ENCODE data around the gene GJB6. TPM values are rescaled to one million over a fixed set of nuclear protein-coding genes. Genes with fewer than 3 reads are reported as not detected.

The GJB6 gene
- polyA plus RNA-seq, 2 of the 4 experiments (the other 2 are of a cell fraction) = 0.06 TPM; not detected in 1

- Histone ChIP-seq H3K9me3 (no peaks in the 10 kb centered on the region), H3K4me2 (no peak overlapping the region), H3K4me3 (no peak overlapping the region), H3K27ac (no peak overlapping the region), H3K4me1 (no peaks in the 10 kb centered on the region)
- ATAC-seq (no peak), FAIRE-seq (no peak), DNase-seq (ENCODE audit: low read depth in 1 of 2, low spot score in 1 of 2) (no peak)
- 89% methylated on average over 3 of the region's 10 CpGs for WGBS (ENCODE audit: missing lambda C conversion rate)
- ChIA-PET POLR2A (no interaction called here), CTCF (no interaction called here)
- no peak for TF ChIP-seq BCL3 (IDR thresholded peaks at IDR 0.05)
- TF ChIP-seq RAD21 (conservative IDR thresholded peaks at IDR 0.05 in 1 of 2, IDR thresholded peaks at IDR 0.05 in 1 of 2) = no peak
- no peak for TF ChIP-seq ELK1 (IDR thresholded peaks at IDR 0.05; ENCODE audit: low read depth, low read length)
- no peak for TF ChIP-seq POLR2A (IDR thresholded peaks at IDR 0.05; ENCODE audit: low read length)
- no peak for TF ChIP-seq TP53 (CRISPR knock-in tag; IDR thresholded peaks at IDR 0.05)
Measured at GRCh38 chr13:20247963-20248362, 15.8 kb upstream of the GJB6 start.

DNA sequence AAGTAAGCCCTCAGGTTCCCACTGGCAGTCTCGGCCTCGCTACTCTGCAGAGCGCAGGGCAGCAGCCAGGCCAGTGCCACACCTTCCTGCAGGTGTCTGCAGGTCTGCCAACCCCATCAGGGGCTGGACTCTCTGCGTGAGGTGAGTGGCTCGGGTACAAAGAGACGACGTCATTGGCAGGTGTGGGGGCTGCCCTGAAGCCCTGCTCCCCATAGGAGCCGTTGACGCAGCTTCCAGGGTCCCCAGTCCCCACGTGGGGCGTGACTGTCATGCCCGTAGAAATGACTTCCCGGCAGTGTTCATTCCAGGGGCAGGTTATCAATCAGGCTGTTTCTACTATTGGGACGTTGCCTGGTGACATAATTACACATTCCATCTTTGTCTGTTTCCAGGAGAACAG, 15.3 kb upstream of the GJB6 start:
- Histone ChIP-seq H3K4me2 (no peak overlapping the region), H3K4me3 (no peak overlapping the region), H3K27ac (no peak overlapping the region), H3K4me1 (no peaks in the 10 kb centered on the region), H3K9me3 (no peaks in the 10 kb centered on the region)
- FAIRE-seq = no peak
- ChIA-PET POLR2A (no interaction called here), CTCF (no interaction called here)
- no peak for DNase-seq (ENCODE audit: low read depth in 1 of 2, low spot score in 1 of 2)
- ATAC-seq = no peak
- WGBS (ENCODE audit: missing lambda C conversion rate) = 33% methylated on average over 7 of the region's 14 CpGs
- TF ChIP-seq ZFP36 (IDR thresholded peaks at IDR 0.05; ENCODE audit: borderline replicate concordance, partially characterized antibody) = no peak
- no peak for TF ChIP-seq JUNB (IDR thresholded peaks at IDR 0.05)

DNA sequence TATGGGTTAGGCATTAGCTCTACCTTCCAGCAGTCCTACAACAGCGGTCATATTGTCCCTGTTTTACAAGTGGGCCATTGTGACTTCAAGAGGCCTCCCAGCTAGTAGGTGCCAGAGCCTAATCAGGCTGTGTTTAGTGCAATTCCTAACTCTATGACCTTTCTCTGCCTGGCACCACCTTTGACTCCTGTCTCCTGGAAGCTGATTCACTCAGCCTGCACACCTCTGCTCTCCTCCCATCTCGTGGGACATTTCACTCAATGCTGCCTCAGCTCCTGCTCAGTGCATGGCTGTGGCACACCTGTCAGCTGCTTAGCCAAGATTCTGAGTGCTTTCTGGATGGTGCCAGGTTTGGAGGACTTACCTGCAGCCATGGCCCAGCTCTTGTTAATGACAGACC, 9.5 kb upstream of the GJB6 start:
- H3K4me1 ChIP-seq = no peaks in the 10 kb centered on the region
- CTCF ChIA-PET = interaction anchor here (1.0 kb wide), 2 partner anchors 9 to 45 kb away, joined by 3 read pairs; no protein-coding TSS in a partner anchor
- ATAC-seq = no peak
- H3K4me2 ChIP-seq = no peak overlapping the region
- H3K9me3 ChIP-seq = no peaks in the 10 kb centered on the region
- no peak for DNase-seq (ENCODE audit: low read depth in 1 of 2, low spot score in 1 of 2)
- FAIRE-seq = no peak
- POLR2A ChIA-PET = no interaction called here
- whole genome bisulfite sequencing (ENCODE audit: missing lambda C conversion rate) = 20% methylated on average over 2 of the region's 2 CpGs
- H3K27ac ChIP-seq = no peak overlapping the region
- no peak overlapping the region for H3K4me3 ChIP-seq
- TF ChIP-seq FOSB (CRISPR knock-in tag; IDR thresholded peaks at IDR 0.05) (no peak), SMC3 (IDR thresholded peaks at IDR 0.05) (no peak), KDM5A (IDR thresholded peaks at IDR 0.05) (no peak), BCL3 (IDR thresholded peaks at IDR 0.05) (no peak), JUN (IDR thresholded peaks at IDR 0.05) (no peak), GATA3 (IDR thresholded peaks at IDR 0.05; ENCODE audit: borderline replicate concordance) (no peak), CBX8 (IDR thresholded peaks at IDR 0.05) (no peak), ZC3H11A (IDR thresholded peaks at IDR 0.05) (no peak), FOXS1 (CRISPR knock-in tag; IDR thresholded peaks at IDR 0.05) (no peak)
- TF ChIP-seq, protein P1, sequence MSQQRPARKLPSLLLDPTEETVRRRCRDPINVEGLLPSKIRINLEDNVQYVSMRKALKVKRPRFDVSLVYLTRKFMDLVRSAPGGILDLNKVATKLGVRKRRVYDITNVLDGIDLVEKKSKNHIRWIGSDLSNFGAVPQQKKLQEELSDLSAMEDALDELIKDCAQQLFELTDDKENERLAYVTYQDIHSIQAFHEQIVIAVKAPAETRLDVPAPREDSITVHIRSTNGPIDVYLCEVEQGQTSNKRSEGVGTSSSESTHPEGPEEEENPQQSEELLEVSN (IDR thresholded peaks at IDR 0.05; ENCODE audit: borderline replicate concordance, low read depth) = no peak

DNA sequence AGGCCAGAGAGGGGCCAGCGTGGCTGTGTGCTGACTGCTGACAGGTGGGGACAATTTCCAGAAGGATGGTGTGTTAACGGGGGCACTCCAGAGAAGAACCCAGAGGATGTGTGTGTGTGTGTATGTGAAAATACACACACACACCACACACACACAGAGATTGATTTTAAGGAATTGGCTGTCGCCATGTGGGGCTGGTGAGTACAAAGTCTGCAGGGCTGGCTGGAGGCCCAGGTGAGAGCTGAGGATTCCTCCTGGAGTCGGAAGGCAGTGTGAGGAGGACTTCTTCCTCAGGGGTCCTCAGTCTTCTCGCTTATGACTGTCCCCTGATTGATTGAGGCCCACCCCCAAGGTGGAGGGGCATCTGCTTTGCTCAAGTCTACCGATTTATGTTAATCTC, 7.6 kb upstream of the GJB6 start:
- DNase-seq (ENCODE audit: low read depth in 1 of 2, low spot score in 1 of 2) (no peak), ATAC-seq (no peak), FAIRE-seq (no peak)
- Histone ChIP-seq H3K27ac (no peak overlapping the region), H3K9me3 (no peaks in the 10 kb centered on the region), H3K4me2 (no peak overlapping the region), H3K4me3 (no peak overlapping the region), H3K4me1 (no peaks in the 10 kb centered on the region)
- ChIA-PET POLR2A (no interaction called here), CTCF (interaction anchor here (1.4 kb wide), 1 partner anchor 88 kb away, joined by 3 read pairs; no protein-coding TSS in a partner anchor)
- 47% methylated on average over 6 of the region's 6 CpGs for WGBS (ENCODE audit: missing lambda C conversion rate)
- TF ChIP-seq ZC3H11A (IDR thresholded peaks at IDR 0.05) (no peak), ELK1 (IDR thresholded peaks at IDR 0.05; ENCODE audit: low read depth, low read length) (no peak), NPAS2 (CRISPR knock-in tag; IDR thresholded peaks at IDR 0.05; ENCODE audit: borderline replicate concordance) (no peak), REST (IDR thresholded peaks at IDR 0.05) (no peak), GATA3 (IDR thresholded peaks at IDR 0.05; ENCODE audit: borderline replicate concordance) (no peak), HEYL (CRISPR knock-in tag; IDR thresholded peaks at IDR 0.05) (no peak), RCOR1 (IDR thresholded peaks at IDR 0.05; ENCODE audit: low read depth, low read length) (no peak), RARB (CRISPR knock-in tag; IDR thresholded peaks at IDR 0.05) (no peak), MAFK (IDR thresholded peaks at IDR 0.05; ENCODE audit: partially characterized antibody) (no peak), EHMT2 (IDR thresholded peaks at IDR 0.05; ENCODE audit: low read depth) (no peak)

Data from A549 (cell line).